ENCODE measurements around the gene PITX1. TPM values are rescaled to one million over a fixed set of nuclear protein-coding genes. Genes with fewer than 3 reads are reported as not detected.

Gene PITX1
- total RNA-seq, 1 donor from 2014 or later: 1.1 TPM

DNA sequence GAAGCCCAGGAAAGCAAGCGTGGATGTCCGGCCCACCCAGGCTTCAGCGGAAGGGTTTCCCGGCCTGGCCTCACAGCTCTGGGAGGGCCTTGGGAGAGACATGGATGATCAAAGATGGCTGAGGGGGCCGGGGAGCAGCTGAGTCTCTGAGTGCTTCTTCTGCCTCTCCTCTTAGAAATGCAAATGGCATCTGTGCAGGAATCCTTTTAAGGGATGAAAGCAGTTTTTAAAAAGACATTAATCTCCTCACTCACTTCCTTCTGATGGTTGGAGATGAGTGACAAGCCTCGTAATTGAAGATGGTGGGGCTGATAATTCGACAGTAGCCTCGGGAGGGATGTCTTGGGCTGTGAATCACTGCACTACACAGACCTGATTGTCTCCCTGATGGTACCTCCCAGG, 24.3 kb upstream of the PITX1 start:
- Mint-ChIP-seq H3K4me1 (ENCODE audit: low read depth) (no peaks in the 10 kb centered on the region), H3K36me3 (ENCODE audit: low read depth) (no peaks in the 10 kb centered on the region), H3K27me3 (ENCODE audit: insufficient read depth) (peaks cover 20% of the 10 kb centered on the region), H3K9me3 (no peaks in the 10 kb centered on the region), H3K4me3 (no peak overlapping the region), H3K27ac (no peak overlapping the region)
- no peak for DNase-seq (ENCODE audit: low spot score)
- intact Hi-C loops (cut with micrococcal nuclease): no loop called here

DNA sequence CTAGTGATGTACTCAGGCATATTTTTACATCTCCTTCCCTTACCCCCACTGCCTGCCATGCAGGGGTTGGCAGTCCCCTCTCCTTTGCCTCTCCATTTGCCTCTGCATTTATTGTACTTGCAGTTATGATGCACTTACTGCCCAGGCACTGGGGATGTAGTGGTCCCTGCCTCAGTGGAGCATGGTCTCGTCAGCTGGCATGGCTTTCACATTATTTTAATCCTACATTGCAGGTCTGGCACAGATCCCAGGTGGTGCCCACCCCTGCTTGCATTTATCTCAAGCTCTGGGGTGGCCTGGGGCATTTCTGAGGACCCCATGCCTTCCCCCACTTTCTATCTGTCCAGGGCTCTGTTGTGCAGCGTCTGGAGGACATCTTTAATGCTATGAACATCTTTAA, 23.2 kb upstream of the PITX1 start:
- no peak overlapping the region for H3K4me3 Mint-ChIP-seq
- H3K4me1 Mint-ChIP-seq (ENCODE audit: low read depth): no peaks in the 10 kb centered on the region
- intact Hi-C loops (cut with micrococcal nuclease): no loop called here

GRCh38 chr5:135056316-135057030, 22.4 kb upstream of the PITX1 start:
- peaks cover 34% of the 10 kb centered on the region for H3K27me3 Mint-ChIP-seq (ENCODE audit: insufficient read depth)
- no peak overlapping the region for H3K4me3 Mint-ChIP-seq
- H3K36me3 Mint-ChIP-seq (ENCODE audit: low read depth): no peaks in the 10 kb centered on the region
- no peak for DNase-seq (ENCODE audit: low spot score)
- intact Hi-C loops (cut with micrococcal nuclease): no loop called here
- no peaks in the 10 kb centered on the region for H3K4me1 Mint-ChIP-seq (ENCODE audit: low read depth)
- H3K9me3 Mint-ChIP-seq: no peaks in the 10 kb centered on the region
- H3K27ac Mint-ChIP-seq: no peak overlapping the region

More for the DNA sequence above, 23.2 kb upstream of the PITX1 start:
- DNase-seq (ENCODE audit: low spot score): no peak
- Mint-ChIP-seq H3K36me3 (ENCODE audit: low read depth) (no peaks in the 10 kb centered on the region), H3K27ac (no peak overlapping the region), H3K27me3 (ENCODE audit: insufficient read depth) (peaks cover 27% of the 10 kb centered on the region), H3K9me3 (no peaks in the 10 kb centered on the region)

GRCh38 chr5:135055396-135055795, 21.4 kb upstream of the PITX1 start:
- intact Hi-C loops (cut with micrococcal nuclease): no loop called here
- no peaks in the 10 kb centered on the region for H3K36me3 Mint-ChIP-seq (ENCODE audit: low read depth)
- H3K4me1 Mint-ChIP-seq (ENCODE audit: low read depth): no peaks in the 10 kb centered on the region
- H3K27ac Mint-ChIP-seq: no peak overlapping the region
- H3K27me3 Mint-ChIP-seq (ENCODE audit: insufficient read depth): peaks cover 42% of the 10 kb centered on the region
- DNase-seq (ENCODE audit: low spot score): no peak
- no peaks in the 10 kb centered on the region for H3K9me3 Mint-ChIP-seq
- H3K4me3 Mint-ChIP-seq: no peak overlapping the region

DNA sequence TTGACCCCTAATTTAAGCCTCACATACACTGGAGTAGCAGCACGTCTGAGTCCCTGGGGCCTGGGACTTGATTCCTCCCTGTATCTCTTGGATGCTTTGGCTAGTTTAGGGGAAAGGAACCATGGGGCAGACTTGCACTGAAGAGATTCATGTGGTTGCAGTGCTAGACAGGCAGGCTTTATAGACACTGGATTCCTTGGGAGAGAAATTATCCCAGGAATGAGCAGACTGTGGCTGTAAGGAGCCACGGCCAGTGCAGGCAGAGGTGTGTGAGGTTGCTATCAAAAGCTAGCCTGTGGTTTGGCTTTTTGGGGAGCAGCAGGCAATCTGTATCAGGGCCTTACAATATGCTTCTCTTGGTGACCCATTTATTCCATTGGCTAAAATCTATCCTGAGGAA, 20.5 kb upstream of the PITX1 start:
- H3K36me3 Mint-ChIP-seq (ENCODE audit: low read depth): no peaks in the 10 kb centered on the region
- peaks cover 49% of the 10 kb centered on the region for H3K27me3 Mint-ChIP-seq (ENCODE audit: insufficient read depth)
- H3K4me3 Mint-ChIP-seq: no peak overlapping the region
- no peak overlapping the region for H3K27ac Mint-ChIP-seq
- intact Hi-C loops (cut with micrococcal nuclease): no loop called here
- H3K4me1 Mint-ChIP-seq (ENCODE audit: low read depth): no peaks in the 10 kb centered on the region
- no peaks in the 10 kb centered on the region for H3K9me3 Mint-ChIP-seq
- no peak for DNase-seq (ENCODE audit: low spot score)

GRCh38 chr5:135053989-135054388, 20.0 kb upstream of the PITX1 start:
- Mint-ChIP-seq H3K27ac (no peak overlapping the region), H3K4me1 (ENCODE audit: low read depth) (no peaks in the 10 kb centered on the region), H3K36me3 (ENCODE audit: low read depth) (no peaks in the 10 kb centered on the region), H3K4me3 (no peak overlapping the region), H3K27me3 (ENCODE audit: insufficient read depth) (peaks cover 55% of the 10 kb centered on the region), H3K9me3 (no peaks in the 10 kb centered on the region)
- intact Hi-C loops (cut with micrococcal nuclease): no loop called here
- DNase-seq (ENCODE audit: low spot score): no peak

GRCh38 chr5:135053278-135053677, 19.2 kb upstream of the PITX1 start:
- Mint-ChIP-seq H3K36me3 (ENCODE audit: low read depth) (no peaks in the 10 kb centered on the region), H3K4me3 (no peak overlapping the region), H3K27me3 (ENCODE audit: insufficient read depth) (peaks cover 53% of the 10 kb centered on the region), H3K27ac (no peak overlapping the region), H3K9me3 (no peaks in the 10 kb centered on the region), H3K4me1 (ENCODE audit: low read depth) (no peaks in the 10 kb centered on the region)
- DNase-seq (ENCODE audit: low spot score): no peak
- intact Hi-C loops (cut with micrococcal nuclease): no loop called here

DNA sequence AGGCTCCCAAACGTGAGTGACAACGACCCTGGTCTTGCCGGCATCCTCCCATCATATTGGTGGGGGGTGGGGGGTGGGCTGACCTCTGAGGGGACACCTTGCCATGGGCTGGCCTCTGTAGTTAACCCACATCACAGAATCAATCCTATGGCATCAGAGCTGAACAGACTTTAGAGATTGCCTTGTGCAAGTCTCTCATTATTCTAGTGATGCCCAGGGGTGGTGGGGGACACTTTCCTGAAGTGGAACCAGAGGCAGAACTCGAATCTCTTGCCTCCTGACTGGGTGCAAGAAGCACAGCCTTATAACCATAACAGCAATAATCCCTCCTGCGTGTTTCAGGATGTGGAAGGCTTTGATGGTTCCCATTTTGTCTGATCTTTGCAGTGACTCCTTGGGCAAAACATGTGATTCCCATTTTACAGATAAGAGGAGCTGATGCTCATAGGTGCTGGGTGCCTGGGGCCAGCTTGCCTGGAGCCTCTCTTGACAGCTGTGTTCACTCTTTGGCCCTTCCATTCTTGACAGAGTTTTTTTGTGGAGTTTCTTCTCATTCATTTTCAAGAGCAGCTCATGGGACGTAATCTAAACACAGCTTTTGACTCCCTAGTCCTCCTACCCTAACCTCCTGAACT, 18.6 kb upstream of the PITX1 start:
- no peak overlapping the region for H3K27ac Mint-ChIP-seq
- peaks cover 53% of the 10 kb centered on the region for H3K27me3 Mint-ChIP-seq (ENCODE audit: insufficient read depth)
- H3K36me3 Mint-ChIP-seq (ENCODE audit: low read depth): no peaks in the 10 kb centered on the region
- intact Hi-C loops (cut with micrococcal nuclease): no loop called here
- H3K4me3 Mint-ChIP-seq: no peak overlapping the region
- H3K9me3 Mint-ChIP-seq: no peaks in the 10 kb centered on the region
- no peak for DNase-seq (ENCODE audit: low spot score)
- no peaks in the 10 kb centered on the region for H3K4me1 Mint-ChIP-seq (ENCODE audit: low read depth)

- Mint-ChIP-seq H3K9me3 (no peaks in the 10 kb centered on the region), H3K36me3 (ENCODE audit: low read depth) (no peaks in the 10 kb centered on the region), H3K4me3 (no peak overlapping the region), H3K27me3 (ENCODE audit: insufficient read depth) (peaks cover 57% of the 10 kb centered on the region), H3K27ac (no peak overlapping the region), H3K4me1 (ENCODE audit: low read depth) (no peaks in the 10 kb centered on the region)
- no peak for DNase-seq (ENCODE audit: low spot score)
- intact Hi-C loops (cut with micrococcal nuclease): no loop called here
Observed at GRCh38 chr5:135051872-135052271, 17.8 kb upstream of the PITX1 start.

- Mint-ChIP-seq H3K9me3 (no peaks in the 10 kb centered on the region), H3K36me3 (ENCODE audit: low read depth) (no peaks in the 10 kb centered on the region), H3K4me3 (no peak overlapping the region), H3K4me1 (ENCODE audit: low read depth) (no peaks in the 10 kb centered on the region), H3K27me3 (ENCODE audit: insufficient read depth) (peaks cover 54% of the 10 kb centered on the region), H3K27ac (no peak overlapping the region)
- DNase-seq (ENCODE audit: low spot score): no peak
- intact Hi-C loops (cut with micrococcal nuclease): no loop called here
Observed at GRCh38 chr5:135051399-135051798, 17.4 kb upstream of the PITX1 start.

DNA sequence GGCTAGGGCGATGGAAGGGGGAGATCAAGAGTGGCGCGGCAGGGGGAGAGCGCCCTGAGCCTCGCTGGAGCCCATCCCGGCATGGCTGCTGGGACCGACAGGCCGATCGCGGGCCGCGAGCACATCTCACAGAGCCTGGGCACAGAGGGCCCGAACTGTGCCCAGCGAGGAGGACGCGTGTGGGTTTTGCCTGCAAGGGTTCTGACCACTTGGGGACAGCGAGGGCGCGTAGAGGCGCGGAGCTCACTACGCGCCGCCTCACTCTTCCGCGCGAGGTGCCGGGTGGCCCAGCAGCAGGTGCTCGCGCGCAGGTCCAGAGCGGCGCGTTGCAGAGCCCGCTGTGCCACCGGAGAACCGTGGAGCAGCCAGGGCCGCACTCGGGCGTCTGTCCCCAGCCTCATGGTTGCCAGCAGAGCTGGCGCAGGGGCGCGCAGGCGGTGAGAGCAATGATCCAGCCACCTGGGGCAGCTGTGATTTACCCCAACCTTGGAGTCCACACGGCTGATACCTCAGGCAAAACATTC, 16.3 kb upstream of the PITX1 start:
- intact Hi-C loops (cut with micrococcal nuclease): no loop called here
- peaks cover 56% of the 10 kb centered on the region for H3K27me3 Mint-ChIP-seq (ENCODE audit: insufficient read depth)
- H3K4me1 Mint-ChIP-seq (ENCODE audit: low read depth): no peaks in the 10 kb centered on the region
- no peaks in the 10 kb centered on the region for H3K36me3 Mint-ChIP-seq (ENCODE audit: low read depth)
- H3K27ac Mint-ChIP-seq: no peak overlapping the region
- H3K4me3 Mint-ChIP-seq: no peak overlapping the region
- no peak for DNase-seq (ENCODE audit: low spot score)
- H3K9me3 Mint-ChIP-seq: no peaks in the 10 kb centered on the region

DNA sequence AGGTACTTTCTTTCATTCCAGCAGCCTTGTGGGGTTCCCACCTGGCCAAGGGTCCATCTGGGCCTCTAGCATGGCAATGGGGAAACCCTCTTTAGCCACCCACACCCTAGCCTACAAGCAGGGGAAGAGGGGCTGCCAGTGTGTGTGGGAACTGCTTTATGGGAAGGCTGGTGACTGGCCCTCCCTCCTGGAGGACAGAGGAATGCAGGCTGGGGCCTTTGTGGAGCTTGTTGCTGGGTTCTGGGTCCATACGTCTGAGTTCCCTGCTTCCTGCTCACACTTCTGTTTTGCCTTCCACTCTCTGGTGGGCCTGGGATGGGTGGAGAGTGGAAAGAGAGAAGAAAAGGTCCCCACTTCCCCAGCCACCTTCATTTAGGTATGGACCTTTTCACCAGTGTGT, 14.9 kb upstream of the PITX1 start:
- H3K27me3 Mint-ChIP-seq (ENCODE audit: insufficient read depth): peaks cover 62% of the 10 kb centered on the region
- DNase-seq (ENCODE audit: low spot score): no peak
- intact Hi-C loops (cut with micrococcal nuclease): no loop called here
- H3K4me1 Mint-ChIP-seq (ENCODE audit: low read depth): no peaks in the 10 kb centered on the region
- H3K4me3 Mint-ChIP-seq: no peak overlapping the region
- H3K36me3 Mint-ChIP-seq (ENCODE audit: low read depth): no peaks in the 10 kb centered on the region
- H3K9me3 Mint-ChIP-seq: no peaks in the 10 kb centered on the region
- H3K27ac Mint-ChIP-seq: no peak overlapping the region

GRCh38 chr5:135048286-135048685, 14.3 kb upstream of the PITX1 start:
- Mint-ChIP-seq H3K9me3 (no peaks in the 10 kb centered on the region), H3K27me3 (ENCODE audit: insufficient read depth) (peaks cover 63% of the 10 kb centered on the region), H3K27ac (no peak overlapping the region), H3K4me3 (no peak overlapping the region), H3K4me1 (ENCODE audit: low read depth) (no peaks in the 10 kb centered on the region), H3K36me3 (ENCODE audit: low read depth) (no peaks in the 10 kb centered on the region)
- intact Hi-C loops (cut with micrococcal nuclease): no loop called here
- DNase-seq (ENCODE audit: low spot score): no peak
